ENCODE data around the gene ZMIZ1.

GRCh38 chr10:79358811-79359210 is 290.0 kb downstream of the ZMIZ1 start:
- TF ChIP-seq CTCF (IDR thresholded peaks at IDR 0.05) (no peak), ZFX (IDR thresholded peaks at IDR 0.05; ENCODE audit: borderline replicate concordance) (no peak)
